Parathyroid adenoma (tissue), 2 donors: ENCODE results near the gene RERE.
"Not testable (repeated sequence)": the region's sequence is repeated elsewhere in the genome, so short reads cannot be mapped to it uniquely, and the experiment has no call there.

Source experiments
- H2AFZ ChIP-seq: fragments of 300-600 bp; sonication (generic); one replicate; pipeline ENCODE4 v1.7.0; 2017; ENCODE audit warnings: antibody characterized with exemption, mild to moderate bottlenecking
- H3K27ac ChIP-seq: fragments of 300-600 bp; sonication (generic); one replicate; pipeline ENCODE4 v1.7.0; 2017
- H3K27me3 ChIP-seq: fragments of 300-600 bp; sonication (generic); one replicate; pipeline ENCODE4 v1.7.0; 2017; ENCODE audit warnings: low read length; ENCODE audit not compliant: control insufficient read depth, insufficient read depth
- H3K36me3 ChIP-seq: fragments of 300-600 bp; sonication (generic); one replicate; pipeline ENCODE4 v1.7.0; 2017; ENCODE audit warnings: low read length; ENCODE audit not compliant: control insufficient read depth, insufficient read depth
- H3K4me1 ChIP-seq: fragments of 300-600 bp; sonication (generic); one replicate; pipeline ENCODE4 v1.7.0; 2017; ENCODE audit warnings: control low read depth
- H3K4me2 ChIP-seq: fragments of 300-600 bp; sonication (generic); one replicate; pipeline ENCODE4 v1.7.0; 2017; ENCODE audit warnings: low read length
- H3K4me3 ChIP-seq: fragments of 300-600 bp; sonication (generic); one replicate; pipeline ENCODE4 v1.7.0; 2017; ENCODE audit warnings: low read depth, low read length
- H3K79me2 ChIP-seq: fragments of 300-600 bp; sonication (generic); one replicate; pipeline ENCODE4 v1.7.0; 2017; ENCODE audit warnings: control low read depth
- H3K9ac ChIP-seq: fragments of 300-600 bp; sonication (generic); one replicate; pipeline ENCODE4 v1.7.0; 2017; ENCODE audit warnings: mild to moderate bottlenecking
- H3K9me3 ChIP-seq: fragments of 300-600 bp; sonication (generic); one replicate; pipeline ENCODE4 v1.7.0; 2017; ENCODE audit warnings: low read length; ENCODE audit not compliant: control insufficient read depth
- CTCF ChIP-seq: fragments of 300-600 bp; sonication (generic); IDR thresholded peaks from one replicate; pipeline ENCODE4 v1.7.0; 2017; ENCODE audit warnings: antibody characterized with exemption, mild to moderate bottlenecking
- donor health status: primary hyperparathyroidism.

The RERE gene

GRCh38 chr1:8822373-8823294 is 5.2 kb upstream of the RERE start:
- H3K27me3 ChIP-seq: no peaks in the 10 kb centered on the region
- peaks cover 9% of the 10 kb centered on the region for H3K4me1 ChIP-seq
- peak overlapping the region; percentile 29 for H3K4me3 ChIP-seq
- peak overlapping the region; percentile 86 for H3K27ac ChIP-seq
- TF ChIP-seq CTCF: no peak
- peak overlapping the region; percentile 45 for H3K4me2 ChIP-seq
- peak overlapping the region; percentile 69 for H2AFZ ChIP-seq
- no peak overlapping the region for H3K9ac ChIP-seq
- no peaks in the 10 kb centered on the region for H3K9me3 ChIP-seq
- no peaks in the 10 kb centered on the region for H3K36me3 ChIP-seq
- H3K79me2 ChIP-seq: no peaks in the 10 kb centered on the region

GRCh38 chr1:8821084-8821483 is 3.6 kb upstream of the RERE start:
- no peak for TF ChIP-seq CTCF
- Histone ChIP-seq H3K9me3 (no peaks in the 10 kb centered on the region), H3K9ac (no peak overlapping the region), H3K4me3 (no peak overlapping the region), H3K79me2 (no peaks in the 10 kb centered on the region), H3K4me2 (no peak overlapping the region), H3K36me3 (no peaks in the 10 kb centered on the region), H2AFZ (no peak overlapping the region), H3K27ac (no peak overlapping the region), H3K4me1 (peaks cover 9% of the 10 kb centered on the region), H3K27me3 (no peaks in the 10 kb centered on the region)

- H3K9me3 ChIP-seq, H3K9ac ChIP-seq, H3K79me2 ChIP-seq, H3K27me3 ChIP-seq, H3K36me3 ChIP-seq: not testable (repeated sequence)
- Histone ChIP-seq H3K27ac (peak overlapping the region; percentile 91), H3K4me3 (peak overlapping the region; percentile 62), H3K4me2 (peak overlapping the region; percentile 88), H2AFZ (peak overlapping the region; percentile 80), H3K4me1 (peaks cover 13% of the 10 kb centered on the region)
Observed at GRCh38 chr1:8818789-8819188, 1.3 kb upstream of the RERE start.

- Histone ChIP-seq H3K27me3 (no peaks in the 10 kb centered on the region), H3K9me3 (no peaks in the 10 kb centered on the region), H3K4me3 (peak overlapping the region; percentile 62), H3K9ac (no peak overlapping the region), H3K4me1 (peaks cover 13% of the 10 kb centered on the region), H3K27ac (peak overlapping the region; percentile 91), H3K36me3 (no peaks in the 10 kb centered on the region), H2AFZ (peak overlapping the region; percentile 80), H3K79me2 (no peaks in the 10 kb centered on the region), H3K4me2 (peak overlapping the region; percentile 88)
- TF ChIP-seq CTCF: no peak
Observed at GRCh38 chr1:8818325-8818775, 910 bp upstream of the RERE start.

GRCh38 chr1:8816831-8817411 is 519 bp downstream of the RERE start:
- Histone ChIP-seq H3K27me3 (no peaks in the 10 kb centered on the region), H3K27ac (peak overlapping the region; percentile 92), H3K79me2 (peaks cover 4% of the 10 kb centered on the region), H3K4me2 (peak overlapping the region; percentile 98), H2AFZ (peak overlapping the region; percentile 72), H3K4me3 (peak overlapping the region; percentile 98), H3K9ac (peak overlapping the region; percentile 67), H3K36me3 (no peaks in the 10 kb centered on the region), H3K9me3 (no peaks in the 10 kb centered on the region), H3K4me1 (peaks cover 4% of the 10 kb centered on the region)
- TF ChIP-seq CTCF: no peak
